ENCODE measurements around the gene PCDHA6.
"Not testable (repeated sequence)": the region's sequence is repeated elsewhere in the genome, so short reads cannot be mapped to it uniquely, and the experiment has no call there.

Gene PCDHA6

GRCh38 chr5:140827704-140828361, at the start of gene PCDHA6:
Gene PCDHA6, plus strand, starts transcription at chr5:140827960. Its CDS starts 132 bp downstream, at chr5:140828092.
- DNase-seq, result no peak

GRCh38 chr5:140780512-140780911, 47.2 kb upstream of the PCDHA6 start:
- no peak for DNase-seq

GRCh38 chr5:140785905-140786686, 41.7 kb upstream of the PCDHA6 start, which contains the start of gene PCDHA1:
Gene PCDHA1, plus strand, starts transcription at chr5:140786140.
- DNase-seq, result no peak

GRCh38 chr5:140787422-140787821, 40.3 kb upstream of the PCDHA6 start:
- DNase-seq, result not testable (repeated sequence)

GRCh38 chr5:140787849-140788504, 39.8 kb upstream of the PCDHA6 start:
- DNase-seq, result not testable (repeated sequence)

GRCh38 chr5:140791089-140791488, 36.7 kb upstream of the PCDHA6 start:
- DNase-seq, result no peak

- no peak for DNase-seq
Measured at GRCh38 chr5:140794595-140795258, 33.0 kb upstream of the PCDHA6 start, which contains the start of gene PCDHA2. Gene PCDHA2, plus strand, starts transcription at chr5:140794852.

- DNase-seq, result no peak
Measured at GRCh38 chr5:140795259-140795641, 32.5 kb upstream of the PCDHA6 start.

- DNase-seq, result not testable (repeated sequence)
Measured at GRCh38 chr5:140796072-140796717, 31.6 kb upstream of the PCDHA6 start.

GRCh38 chr5:140796718-140797095, 31.1 kb upstream of the PCDHA6 start:
- DNase-seq, result no peak

GRCh38 chr5:140800816-140801493, 26.8 kb upstream of the PCDHA6 start, which contains the start of gene PCDHA3:
Gene PCDHA3, plus strand, starts transcription at chr5:140801057.
- no peak for DNase-seq

- no peak for DNase-seq
Measured at GRCh38 chr5:140801494-140801841, 26.3 kb upstream of the PCDHA6 start.

GRCh38 chr5:140802381-140802780, 25.4 kb upstream of the PCDHA6 start:
- DNase-seq, result not testable (repeated sequence)

GRCh38 chr5:140802781-140803271, 24.9 kb upstream of the PCDHA6 start:
- DNase-seq, result no peak

GRCh38 chr5:140806834-140807775, 20.7 kb upstream of the PCDHA6 start, which contains the start of gene PCDHA4:
Gene PCDHA4, plus strand, starts transcription at chr5:140807068.
- DNase-seq, result peak; percentile 43

- DNase-seq, result not testable (repeated sequence)
Measured at GRCh38 chr5:140808241-140808888, 19.4 kb upstream of the PCDHA6 start.

GRCh38 chr5:140808889-140809291, 18.9 kb upstream of the PCDHA6 start:
- DNase-seq, result no peak

GRCh38 chr5:140821375-140822280, 6.1 kb upstream of the PCDHA6 start, which contains the start of gene PCDHA5:
Gene PCDHA5, plus strand, starts transcription at chr5:140821613.
- peak; percentile 68 for DNase-seq

GRCh38 chr5:140822281-140822629, 5.5 kb upstream of the PCDHA6 start:
- no peak for DNase-seq
